SU-DHL-6 (cell line): ENCODE results near the gene SYT8.
"Not testable (repeated sequence)": the region's sequence is repeated elsewhere in the genome, so short reads cannot be mapped to it uniquely, and the experiment has no call there.

Experiments used
- H2AFZ ChIP-seq: fragments of 200-600 bp; sonication (generic); 2 replicates; pipeline ENCODE4 v1.6.1; 2014; ENCODE audit warnings: low read depth, mild to moderate bottlenecking, moderate library complexity, mixed read lengths, antibody characterized with exemption, low read length; ENCODE audit not compliant: severe bottlenecking
- H3F3A ChIP-seq: fragments of 200-600 bp; shearing (Covaris generic); 2 replicates; pipeline ENCODE4 v1.6.0; 2016; ENCODE audit warnings: antibody characterized with exemption, mild to moderate bottlenecking; ENCODE audit not compliant: insufficient read depth
- H3K27ac ChIP-seq: fragments of 200-600 bp; sonication (generic); 2 replicates; pipeline ENCODE4 v1.5.1; 2016; ENCODE audit warnings: low read depth, mild to moderate bottlenecking, low read length, moderate library complexity, mixed read lengths
- H3K27me3 ChIP-seq: fragments of 200-600 bp; sonication (generic), shearing (Covaris generic); 2 replicates; pipeline ENCODE4 v1.6.0; 2014; ENCODE audit warnings: mild to moderate bottlenecking, low read length
- H3K36me3 ChIP-seq: fragments of 200-600 bp; sonication (generic); 2 replicates; pipeline ENCODE4 v1.6.1; 2014; ENCODE audit warnings: mild to moderate bottlenecking, low read length, mixed read lengths
- H3K4me2 ChIP-seq: fragments of 300-600, 200-600 bp; shearing (Covaris generic), sonication (generic); 2 replicates; pipeline ENCODE4 v1.6.0; 2014; ENCODE audit warnings: low read length, low read depth, mild to moderate bottlenecking; ENCODE audit not compliant: poor library complexity, severe bottlenecking
- H3K4me3 ChIP-seq: fragments of 200-600 bp; sonication (generic); 2 replicates; pipeline ENCODE4 v1.5.1; 2014; ENCODE audit warnings: antibody characterized with exemption, low read length, mild to moderate bottlenecking, mixed read lengths; ENCODE audit not compliant: insufficient read depth, poor library complexity, severe bottlenecking
- H3K79me2 ChIP-seq: fragments of 200-600 bp; sonication (generic); 2 replicates; pipeline ENCODE4 v1.6.1; 2014; ENCODE audit warnings: mild to moderate bottlenecking, low read length, moderate library complexity; ENCODE audit not compliant: insufficient read depth
- H3K9ac ChIP-seq: fragments of 200-600 bp; sonication (generic); 2 replicates; pipeline ENCODE4 v1.7.0; 2014; ENCODE audit warnings: mild to moderate bottlenecking, low read length
- H3K9me2 ChIP-seq: fragments of 200-600 bp; sonication (generic); replicated peaks from 2 replicates; pipeline ENCODE4 v1.6.1; 2014; ENCODE audit warnings: low read length; ENCODE audit not compliant: insufficient read depth
- H3K9me3 ChIP-seq: fragments of 200-600 bp; sonication (generic); 2 replicates; pipeline ENCODE4 v1.6.1; 2014; ENCODE audit warnings: low read length, mixed read lengths; ENCODE audit not compliant: insufficient read depth
- H4K20me1 ChIP-seq: fragments of 200-600 bp; sonication (generic); 2 replicates; pipeline ENCODE4 v1.6.1; 2014; ENCODE audit warnings: low read depth, mild to moderate bottlenecking, antibody characterized with exemption, low read length, moderate library complexity, mixed read lengths
- EZH2phosphoT487 ChIP-seq: fragments of 200-600 bp; sonication (generic), shearing (Covaris generic); conservative IDR thresholded peaks from 2 replicates; pipeline ENCODE4 v1.6.1; 2018; ENCODE audit warnings: mild to moderate bottlenecking, antibody characterized with exemption, low read length, moderate library complexity, mixed read lengths
- TF ChIP-seq, protein P1 (sequence below): fragments of 200-600 bp; sonication (generic); IDR thresholded peaks from one replicate; pipeline ENCODE4 v1.5.1; 2017; ENCODE audit warnings: antibody characterized with exemption, mild to moderate bottlenecking, low read length, moderate library complexity; ENCODE audit not compliant: insufficient read depth, poor library complexity, severe bottlenecking

SYT8 gene

GRCh38 chr11:1812274-1812673 lies 22.5 kb upstream of the SYT8 start:
- no peaks in the 10 kb centered on the region for H4K20me1 ChIP-seq
- H3K9me2 ChIP-seq, result no peaks in the 10 kb centered on the region
- H3K4me3 ChIP-seq, result no peak overlapping the region
- H3K9me3 ChIP-seq, result no peaks in the 10 kb centered on the region
- H3K4me2 ChIP-seq, result no peak overlapping the region
- H3K27me3 ChIP-seq, result no peaks in the 10 kb centered on the region
- no peak overlapping the region for H2AFZ ChIP-seq
- no peaks in the 10 kb centered on the region for H3F3A ChIP-seq
- H3K27ac ChIP-seq, result no peak overlapping the region
- no peak overlapping the region for H3K9ac ChIP-seq
- no peaks in the 10 kb centered on the region for H3K36me3 ChIP-seq
- TF ChIP-seq EZH2phosphoT487, result no peak
- TF ChIP-seq, protein P1, sequence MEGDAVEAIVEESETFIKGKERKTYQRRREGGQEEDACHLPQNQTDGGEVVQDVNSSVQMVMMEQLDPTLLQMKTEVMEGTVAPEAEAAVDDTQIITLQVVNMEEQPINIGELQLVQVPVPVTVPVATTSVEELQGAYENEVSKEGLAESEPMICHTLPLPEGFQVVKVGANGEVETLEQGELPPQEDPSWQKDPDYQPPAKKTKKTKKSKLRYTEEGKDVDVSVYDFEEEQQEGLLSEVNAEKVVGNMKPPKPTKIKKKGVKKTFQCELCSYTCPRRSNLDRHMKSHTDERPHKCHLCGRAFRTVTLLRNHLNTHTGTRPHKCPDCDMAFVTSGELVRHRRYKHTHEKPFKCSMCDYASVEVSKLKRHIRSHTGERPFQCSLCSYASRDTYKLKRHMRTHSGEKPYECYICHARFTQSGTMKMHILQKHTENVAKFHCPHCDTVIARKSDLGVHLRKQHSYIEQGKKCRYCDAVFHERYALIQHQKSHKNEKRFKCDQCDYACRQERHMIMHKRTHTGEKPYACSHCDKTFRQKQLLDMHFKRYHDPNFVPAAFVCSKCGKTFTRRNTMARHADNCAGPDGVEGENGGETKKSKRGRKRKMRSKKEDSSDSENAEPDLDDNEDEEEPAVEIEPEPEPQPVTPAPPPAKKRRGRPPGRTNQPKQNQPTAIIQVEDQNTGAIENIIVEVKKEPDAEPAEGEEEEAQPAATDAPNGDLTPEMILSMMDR, result no peak
- H3K79me2 ChIP-seq, result no peaks in the 10 kb centered on the region

DNA sequence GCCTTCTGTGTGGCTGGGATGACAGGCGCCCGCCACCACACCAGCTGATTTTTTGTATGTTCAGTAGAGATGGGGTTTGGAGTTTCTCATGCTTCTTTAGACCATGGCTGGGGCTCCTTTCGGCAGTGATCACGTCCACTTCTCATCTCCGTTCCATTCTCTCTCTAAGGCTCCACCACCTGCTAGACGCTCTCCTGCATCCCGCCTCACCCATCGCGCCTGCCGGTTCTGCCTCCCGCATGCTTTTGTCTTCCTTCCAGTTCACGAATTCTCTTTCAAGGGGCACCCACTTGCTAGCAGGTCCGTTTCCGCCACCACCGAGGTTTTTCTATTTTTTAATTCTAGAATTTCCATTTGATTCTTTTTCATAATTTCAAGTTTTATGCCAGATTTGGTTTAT lies 22.0 kb upstream of the SYT8 start:
- H4K20me1 ChIP-seq, result no peaks in the 10 kb centered on the region
- no peaks in the 10 kb centered on the region for H3K27me3 ChIP-seq
- no peaks in the 10 kb centered on the region for H3K9me3 ChIP-seq
- no peak overlapping the region for H3K27ac ChIP-seq
- H3K4me2 ChIP-seq, result no peak overlapping the region
- TF ChIP-seq EZH2phosphoT487, result no peak
- TF ChIP-seq, protein P1, result no peak
- H3K4me3 ChIP-seq, result no peak overlapping the region
- H3K36me3 ChIP-seq, result no peaks in the 10 kb centered on the region
- no peaks in the 10 kb centered on the region for H3K9me2 ChIP-seq
- H3K9ac ChIP-seq, result no peak overlapping the region
- H2AFZ ChIP-seq, result no peak overlapping the region
- no peaks in the 10 kb centered on the region for H3F3A ChIP-seq
- no peaks in the 10 kb centered on the region for H3K79me2 ChIP-seq

DNA sequence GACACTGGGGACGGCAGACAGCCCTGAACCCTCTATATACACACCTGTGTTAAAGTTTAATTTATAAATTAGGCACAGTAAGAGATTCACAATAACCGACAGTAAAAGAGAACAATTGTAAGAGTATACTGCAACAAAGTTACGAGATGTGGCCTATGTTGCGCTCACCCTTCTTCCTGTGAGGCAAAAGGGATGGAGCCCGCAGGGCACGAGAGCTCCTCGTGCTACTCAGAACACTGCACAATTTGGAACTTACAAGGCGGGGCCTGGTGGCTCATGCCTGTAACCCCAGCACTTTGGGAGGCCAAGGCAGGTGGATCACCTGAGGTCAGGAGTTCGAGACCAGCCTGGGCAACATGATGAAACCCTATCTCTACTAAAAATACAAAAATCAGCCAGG lies 21.4 kb upstream of the SYT8 start:
- not testable (repeated sequence) for H3F3A ChIP-seq, H3K4me3 ChIP-seq, H3K9me3 ChIP-seq, H3K9me2 ChIP-seq, H3K9ac ChIP-seq, H3K27me3 ChIP-seq, H3K4me2 ChIP-seq, H4K20me1 ChIP-seq, H3K36me3 ChIP-seq, H3K27ac ChIP-seq, H3K79me2 ChIP-seq, H2AFZ ChIP-seq

- Histone ChIP-seq H3K4me3 (no peak overlapping the region), H3K9me3 (no peaks in the 10 kb centered on the region), H3K9me2 (no peaks in the 10 kb centered on the region), H4K20me1 (no peaks in the 10 kb centered on the region), H3K36me3 (no peaks in the 10 kb centered on the region), H3K4me2 (no peak overlapping the region), H3K79me2 (no peaks in the 10 kb centered on the region), H3K27ac (no peak overlapping the region), H3F3A (no peaks in the 10 kb centered on the region), H2AFZ (no peak overlapping the region), H3K27me3 (no peaks in the 10 kb centered on the region), H3K9ac (no peak overlapping the region)
- no peak for TF ChIP-seq EZH2phosphoT487
- TF ChIP-seq, protein P1, result no peak
Observed at GRCh38 chr11:1814691-1815090, 20.1 kb upstream of the SYT8 start.
